ENCODE results near the gene MAML3. TPM values are rescaled to one million over a fixed set of nuclear protein-coding genes. Genes with fewer than 3 reads are reported as not detected.
A peak's percentile ranks its signal among the peaks of the same experiment; 100 is the strongest.

Gene MAML3
- total RNA-seq, 1 donor from 2014 or later: 8.1 TPM

GRCh38 chr4:139795527-139796314, 358.3 kb downstream of the MAML3 start:
- H4K20me1 ChIP-seq (ENCODE audit: insufficient read depth, low read length): no peaks in the 10 kb centered on the region

GRCh38 chr4:139794158-139794954, 359.6 kb downstream of the MAML3 start:
- no peaks in the 10 kb centered on the region for H3K36me3 ChIP-seq (ENCODE audit: insufficient read depth, low read length)
- no peak overlapping the region for H3K4me3 ChIP-seq (ENCODE audit: insufficient read depth, low read depth, low read length)
- no peaks in the 10 kb centered on the region for H3K4me1 ChIP-seq (ENCODE audit: insufficient read depth, low read length)
- FAIRE-seq: no peak
- H3K9ac ChIP-seq (ENCODE audit: low read length): no peak overlapping the region
- H4K20me1 ChIP-seq (ENCODE audit: insufficient read depth, low read length): no peaks in the 10 kb centered on the region
- peaks cover 2% of the 10 kb centered on the region for H3K36me3 Mint-ChIP-seq (ENCODE audit: low read depth, unreplicated experiment)
- DNase-seq (ENCODE audit: low read depth): peak; percentile 24
- no peak overlapping the region for H2AFZ ChIP-seq (ENCODE audit: low read depth, low read length)
- H3K79me2 ChIP-seq (ENCODE audit: insufficient read depth, low read length): no peaks in the 10 kb centered on the region
- no peak overlapping the region for H3K27ac Mint-ChIP-seq (ENCODE audit: unreplicated experiment)
- H3K4me1 Mint-ChIP-seq (ENCODE audit: low read depth, unreplicated experiment): peaks cover 4% of the 10 kb centered on the region
- no peaks in the 10 kb centered on the region for H3K27me3 Mint-ChIP-seq (ENCODE audit: low read depth, unreplicated experiment)
- no peaks in the 10 kb centered on the region for H3K9me3 Mint-ChIP-seq (ENCODE audit: unreplicated experiment)
- no peak overlapping the region for H3K27ac ChIP-seq (ENCODE audit: low read depth, low read length)
- H3K27me3 ChIP-seq (ENCODE audit: insufficient read depth, low read length): no peaks in the 10 kb centered on the region
- H3K4me3 Mint-ChIP-seq (ENCODE audit: unreplicated experiment): no peak overlapping the region
- no peak overlapping the region for H3K4me2 ChIP-seq (ENCODE audit: low read length)
- H3K9me3 ChIP-seq (ENCODE audit: insufficient read depth, low read depth, low read length): no peaks in the 10 kb centered on the region
- TF ChIP-seq EZH2 (IDR thresholded peaks at IDR 0.05; ENCODE audit: insufficient read depth, low read length): no peak
- no peak for TF ChIP-seq CTCF (IDR thresholded peaks at IDR 0.05; ENCODE audit: insufficient read depth, low read depth, low read length)

More at GRCh38 chr4:139795527-139796314, 358.3 kb downstream of the MAML3 start:
- FAIRE-seq (no peak), DNase-seq (ENCODE audit: low read depth) (no peak)
- Histone ChIP-seq H3K79me2 (ENCODE audit: insufficient read depth, low read length) (no peaks in the 10 kb centered on the region), H3K4me1 (ENCODE audit: insufficient read depth, low read length) (no peaks in the 10 kb centered on the region), H3K9me3 (ENCODE audit: insufficient read depth, low read depth, low read length) (no peaks in the 10 kb centered on the region), H3K36me3 (ENCODE audit: insufficient read depth, low read length) (no peaks in the 10 kb centered on the region), H3K4me3 (ENCODE audit: insufficient read depth, low read depth, low read length) (no peak overlapping the region), H3K27ac (ENCODE audit: low read depth, low read length) (no peak overlapping the region), H3K27me3 (ENCODE audit: insufficient read depth, low read length) (no peaks in the 10 kb centered on the region), H3K4me2 (ENCODE audit: low read length) (no peak overlapping the region), H2AFZ (ENCODE audit: low read depth, low read length) (no peak overlapping the region), H3K9ac (ENCODE audit: low read length) (no peak overlapping the region)
- TF ChIP-seq CTCF (IDR thresholded peaks at IDR 0.05; ENCODE audit: insufficient read depth, low read depth, low read length): no peak
- no peak for TF ChIP-seq EZH2 (IDR thresholded peaks at IDR 0.05; ENCODE audit: insufficient read depth, low read length)
- H3K27ac Mint-ChIP-seq (ENCODE audit: unreplicated experiment): peak overlapping the region; percentile 9
- no peaks in the 10 kb centered on the region for H3K9me3 Mint-ChIP-seq (ENCODE audit: unreplicated experiment)
- H3K36me3 Mint-ChIP-seq (ENCODE audit: low read depth, unreplicated experiment): peaks cover 2% of the 10 kb centered on the region
- no peaks in the 10 kb centered on the region for H3K27me3 Mint-ChIP-seq (ENCODE audit: low read depth, unreplicated experiment)
- no peak overlapping the region for H3K4me3 Mint-ChIP-seq (ENCODE audit: unreplicated experiment)
- H3K4me1 Mint-ChIP-seq (ENCODE audit: low read depth, unreplicated experiment): peaks cover 12% of the 10 kb centered on the region

Data from astrocyte (in vitro differentiated cells and primary cell).